GM12874 (cell line): ENCODE data around the gene TMED7.

Source experiments
- CTCF ChIP-seq: IDR thresholded peaks from 2 replicates; pipeline ENCODE4 v1.5.1; 2011; ENCODE audit warnings: low read depth, mild to moderate bottlenecking, control low read depth, low read length, moderate library complexity; ENCODE audit not compliant: insufficient read depth

Gene TMED7

GRCh38 chr5:115607935-115608334, 17.9 kb downstream of the TMED7 start:
- no peak for TF ChIP-seq CTCF

GRCh38 chr5:115605436-115605835, 20.4 kb downstream of the TMED7 start:
- no peak for TF ChIP-seq CTCF

- TF ChIP-seq CTCF = no peak
Measured at GRCh38 chr5:115602591-115603125, 23.2 kb downstream of the TMED7 start.

GRCh38 chr5:115601701-115602590, 23.9 kb downstream of the TMED7 start, which contains the start of gene TICAM2:
Gene TICAM2 (minus strand): TSS chr5:115602479. CDS start chr5:115581256, 21,223 bp downstream.
- TF ChIP-seq CTCF = peak; percentile 18; the same call in 1 of the 2 replicates

GRCh38 chr5:115600766-115601165, 25.1 kb downstream of the TMED7 start:
- TF ChIP-seq CTCF = no peak

- TF ChIP-seq CTCF = no peak
Measured at GRCh38 chr5:115599924-115600323, 25.9 kb downstream of the TMED7 start.

- TF ChIP-seq CTCF = no peak
Measured at GRCh38 chr5:115599502-115599901, 26.3 kb downstream of the TMED7 start.
